NCI-H2196 treated with DMSO at 0.1 percent for 48 hours (cell line): ENCODE measurements around the gene DSCAML1.

Experiments used
- DNase-seq: peaks from one replicate; lab custom pipeline; 2025; ENCODE audit not compliant: unreplicated experiment; lab: John Stamatoyannopoulos, UW

DSCAML1 gene, protein sequence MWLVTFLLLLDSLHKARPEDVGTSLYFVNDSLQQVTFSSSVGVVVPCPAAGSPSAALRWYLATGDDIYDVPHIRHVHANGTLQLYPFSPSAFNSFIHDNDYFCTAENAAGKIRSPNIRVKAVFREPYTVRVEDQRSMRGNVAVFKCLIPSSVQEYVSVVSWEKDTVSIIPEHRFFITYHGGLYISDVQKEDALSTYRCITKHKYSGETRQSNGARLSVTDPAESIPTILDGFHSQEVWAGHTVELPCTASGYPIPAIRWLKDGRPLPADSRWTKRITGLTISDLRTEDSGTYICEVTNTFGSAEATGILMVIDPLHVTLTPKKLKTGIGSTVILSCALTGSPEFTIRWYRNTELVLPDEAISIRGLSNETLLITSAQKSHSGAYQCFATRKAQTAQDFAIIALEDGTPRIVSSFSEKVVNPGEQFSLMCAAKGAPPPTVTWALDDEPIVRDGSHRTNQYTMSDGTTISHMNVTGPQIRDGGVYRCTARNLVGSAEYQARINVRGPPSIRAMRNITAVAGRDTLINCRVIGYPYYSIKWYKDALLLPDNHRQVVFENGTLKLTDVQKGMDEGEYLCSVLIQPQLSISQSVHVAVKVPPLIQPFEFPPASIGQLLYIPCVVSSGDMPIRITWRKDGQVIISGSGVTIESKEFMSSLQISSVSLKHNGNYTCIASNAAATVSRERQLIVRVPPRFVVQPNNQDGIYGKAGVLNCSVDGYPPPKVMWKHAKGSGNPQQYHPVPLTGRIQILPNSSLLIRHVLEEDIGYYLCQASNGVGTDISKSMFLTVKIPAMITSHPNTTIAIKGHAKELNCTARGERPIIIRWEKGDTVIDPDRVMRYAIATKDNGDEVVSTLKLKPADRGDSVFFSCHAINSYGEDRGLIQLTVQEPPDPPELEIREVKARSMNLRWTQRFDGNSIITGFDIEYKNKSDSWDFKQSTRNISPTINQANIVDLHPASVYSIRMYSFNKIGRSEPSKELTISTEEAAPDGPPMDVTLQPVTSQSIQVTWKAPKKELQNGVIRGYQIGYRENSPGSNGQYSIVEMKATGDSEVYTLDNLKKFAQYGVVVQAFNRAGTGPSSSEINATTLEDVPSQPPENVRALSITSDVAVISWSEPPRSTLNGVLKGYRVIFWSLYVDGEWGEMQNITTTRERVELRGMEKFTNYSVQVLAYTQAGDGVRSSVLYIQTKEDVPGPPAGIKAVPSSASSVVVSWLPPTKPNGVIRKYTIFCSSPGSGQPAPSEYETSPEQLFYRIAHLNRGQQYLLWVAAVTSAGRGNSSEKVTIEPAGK (N-terminal part only)

DNA sequence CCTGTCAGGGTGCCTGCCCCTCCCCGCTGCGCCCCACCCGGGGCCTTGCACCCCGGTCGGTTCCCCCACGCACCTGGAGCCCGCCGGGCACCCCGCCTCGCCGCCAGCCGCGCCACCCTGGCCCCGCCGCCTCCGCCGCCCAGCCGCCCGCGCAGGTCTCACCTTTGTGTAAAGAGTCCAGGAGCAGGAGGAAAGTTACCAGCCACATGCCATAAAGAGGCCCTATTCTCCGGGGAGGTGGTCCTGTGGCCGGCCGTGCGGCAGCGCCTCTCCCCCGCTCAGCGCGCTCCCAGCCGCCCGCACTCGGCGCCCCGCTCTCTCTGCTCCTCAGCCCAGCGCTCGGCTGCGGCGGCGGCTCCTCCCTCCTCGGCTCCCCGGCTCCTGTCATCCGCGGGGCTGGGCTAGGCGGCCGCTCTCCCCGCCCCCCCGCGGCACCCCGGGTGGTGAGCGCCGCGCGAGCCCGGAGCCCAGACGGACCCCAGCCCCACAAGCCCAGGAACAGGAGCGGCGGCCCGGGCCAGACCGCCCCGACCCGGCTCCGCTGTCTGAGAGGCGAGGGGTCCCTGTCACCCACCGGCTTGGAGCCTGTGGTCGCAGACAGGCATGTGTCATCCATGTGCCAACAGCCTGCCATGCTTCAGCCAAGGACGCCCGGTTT lies at the start of gene DSCAML1:
Gene DSCAML1 (minus strand): TSS at position 345 of the 658 bp plus-strand sequence. CDS start 137 bp downstream, at position 208.
- no peak for DNase-seq

DNA sequence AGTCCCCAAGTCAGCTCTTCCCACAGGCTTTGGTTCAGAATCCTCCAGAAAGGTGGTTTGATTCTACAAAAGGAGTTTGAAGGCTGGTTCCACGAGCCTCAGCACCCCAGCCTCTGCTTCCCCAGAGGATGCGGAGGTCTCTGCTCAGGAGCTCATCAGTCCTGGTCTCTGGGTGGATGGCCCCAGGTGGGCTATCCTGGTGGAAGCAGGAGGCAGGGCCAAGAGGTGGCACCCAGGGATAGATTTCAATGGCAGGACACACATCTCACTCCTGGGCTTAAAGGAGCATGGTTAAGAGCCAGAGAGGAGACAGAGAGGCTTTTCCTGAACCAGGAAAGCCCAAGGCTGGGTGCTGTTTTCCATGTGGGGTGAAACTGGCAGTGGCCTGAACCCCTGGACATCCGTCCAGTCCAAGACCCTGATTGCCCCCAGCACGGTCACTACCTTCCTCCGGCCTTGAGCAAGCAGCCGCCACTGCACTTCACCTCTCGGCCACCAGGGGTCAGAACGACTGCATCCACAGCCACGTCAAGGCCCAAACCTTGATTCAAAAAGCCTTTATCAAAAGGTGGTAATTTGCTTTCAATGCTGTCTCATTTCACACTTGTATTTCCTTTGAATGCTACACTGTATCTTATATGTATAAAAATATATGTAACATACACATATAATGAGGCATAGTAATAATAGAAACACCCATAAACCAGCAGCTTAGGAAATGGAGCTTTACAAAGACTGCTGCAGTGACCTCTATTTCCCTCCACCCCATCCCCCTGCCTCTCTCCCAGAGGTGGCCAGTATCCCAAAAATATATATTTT lies 46.9 kb upstream of the DSCAML1 start:
- DNase-seq = peak; percentile 38

DNA sequence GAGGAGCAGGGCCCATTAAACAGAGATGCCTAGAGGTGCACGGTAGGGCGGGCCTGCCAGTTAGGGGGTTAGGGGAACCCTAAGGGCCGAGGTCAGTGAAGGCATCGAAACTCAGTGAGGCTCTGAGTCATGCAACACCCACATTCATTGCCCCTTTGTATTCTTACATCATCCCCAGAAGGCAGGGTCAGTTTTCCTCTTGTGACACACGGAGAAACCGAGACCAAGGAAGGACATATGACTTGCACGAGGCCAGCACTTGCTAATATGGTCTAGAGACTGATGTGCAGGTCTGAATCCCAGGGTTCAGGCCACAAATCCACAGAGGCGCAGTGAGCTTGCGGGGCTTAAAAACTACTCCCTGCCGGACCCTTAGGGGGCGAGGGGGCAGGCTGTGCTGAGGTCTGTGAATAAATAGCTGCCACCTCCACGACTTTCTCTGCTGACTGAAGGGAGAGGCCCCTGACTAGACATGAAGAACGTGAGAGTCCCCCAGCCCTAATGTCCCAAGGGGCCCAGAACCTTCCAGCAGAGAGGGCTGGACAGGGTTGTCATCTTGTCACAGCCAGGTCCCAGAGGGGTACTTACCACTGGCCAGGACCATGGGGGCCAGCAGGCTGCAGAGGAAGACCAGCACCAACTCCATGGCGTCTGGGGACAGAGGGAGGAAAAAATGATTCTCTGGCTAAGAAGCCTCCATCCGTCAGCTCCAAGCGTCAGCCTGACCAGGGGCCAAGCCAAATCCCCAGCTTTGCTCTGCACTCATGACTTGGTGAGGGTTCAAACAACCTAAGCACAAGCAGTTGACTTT lies 45.3 kb upstream of the DSCAML1 start:
- no peak for DNase-seq

DNA sequence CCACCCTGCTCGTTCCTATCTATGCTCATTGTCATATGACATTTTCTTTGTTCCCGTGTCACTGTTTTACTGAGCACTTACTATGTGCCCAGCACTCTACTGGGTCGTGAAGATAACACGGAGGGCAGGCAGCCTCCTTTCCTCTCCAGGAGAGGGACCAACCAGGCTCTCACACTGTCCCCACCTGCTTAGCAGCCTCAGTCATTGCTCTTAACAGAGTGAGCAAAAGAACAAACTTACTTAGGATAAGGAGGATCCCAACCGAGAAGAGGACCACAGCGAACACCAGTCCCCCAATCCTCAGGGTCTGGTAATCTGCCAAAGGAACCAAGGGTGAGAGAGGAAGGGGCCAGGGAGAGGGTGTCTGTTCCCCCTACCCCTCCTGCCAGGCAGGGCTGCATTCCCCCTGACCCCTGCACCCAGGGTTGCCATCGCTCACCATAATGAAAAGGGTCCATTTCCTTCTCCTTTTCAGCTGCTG lies 44.6 kb upstream of the DSCAML1 start:
- no peak for DNase-seq

DNA sequence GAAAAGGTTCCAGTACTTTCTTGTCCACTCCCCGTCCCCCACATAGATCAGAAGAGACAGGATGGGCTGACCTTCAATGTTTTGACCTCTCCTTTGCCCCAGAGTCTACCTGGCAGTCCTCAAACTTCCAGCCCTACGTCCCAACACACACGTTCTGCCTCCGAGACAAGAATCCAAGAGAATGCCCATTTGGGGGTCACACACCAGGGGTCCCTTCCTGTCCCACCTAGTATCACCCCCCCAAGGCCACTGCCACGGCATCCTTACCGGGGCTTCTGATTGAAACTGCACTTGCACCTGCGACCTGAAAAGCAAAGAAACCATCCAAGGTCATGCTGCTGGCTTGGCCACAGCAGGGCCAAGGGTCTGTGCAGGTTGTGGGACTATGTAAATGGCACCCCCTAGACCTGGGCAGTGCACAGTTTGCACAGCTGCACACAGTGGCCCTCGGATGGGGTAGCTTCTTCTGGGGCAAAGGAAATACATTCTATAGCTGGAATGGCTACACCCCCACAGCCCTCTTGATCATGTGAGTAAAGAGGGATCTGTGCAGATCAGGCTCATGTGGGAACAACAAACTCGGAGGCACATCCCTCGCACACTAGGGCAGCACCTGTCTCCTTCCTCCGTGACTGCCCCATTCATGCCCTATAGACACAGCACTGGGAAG lies 44.0 kb upstream of the DSCAML1 start:
- DNase-seq = no peak

DNA sequence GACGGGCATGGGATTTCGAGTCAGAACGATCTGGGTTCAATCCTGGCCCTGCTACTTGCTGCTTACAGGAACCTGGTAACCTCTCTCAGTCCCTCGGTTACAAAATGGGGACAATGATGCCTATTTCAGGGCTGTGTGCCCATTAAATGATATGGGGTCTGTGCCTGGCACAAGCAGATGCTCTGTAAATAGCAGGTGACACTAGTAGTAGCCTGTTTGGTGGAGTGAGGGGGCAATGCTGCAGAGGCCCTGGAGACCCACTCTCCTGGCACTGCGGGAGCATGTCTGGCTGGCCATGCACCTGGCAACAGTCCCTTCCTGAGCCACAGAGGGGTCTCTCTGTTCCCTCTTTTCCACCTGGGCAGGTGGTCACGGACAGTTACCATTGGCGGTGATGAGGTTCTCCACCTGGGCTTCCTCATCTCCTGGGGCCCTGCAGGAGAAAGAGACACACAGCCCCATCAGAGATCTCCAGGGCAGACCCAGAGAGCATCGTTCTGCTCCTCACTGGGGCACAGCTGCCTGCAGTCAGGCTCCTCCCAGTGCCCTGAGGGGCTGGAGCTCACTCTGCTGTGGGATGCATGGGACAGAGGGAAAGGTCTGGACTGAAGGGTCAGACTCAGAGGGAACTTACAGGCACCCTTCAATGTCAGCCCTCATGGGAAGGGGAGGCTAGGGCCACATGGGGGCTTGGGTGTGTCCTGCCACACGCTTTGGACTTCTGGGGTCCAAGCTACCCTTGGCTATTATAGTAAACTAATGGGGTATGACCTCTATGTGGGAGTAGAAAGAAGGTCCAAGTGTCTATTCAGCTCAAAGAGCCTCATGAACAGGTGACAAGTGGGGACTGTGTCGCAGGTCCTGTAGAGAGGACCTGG lies 43.2 kb upstream of the DSCAML1 start:
- DNase-seq = no peak

DNA sequence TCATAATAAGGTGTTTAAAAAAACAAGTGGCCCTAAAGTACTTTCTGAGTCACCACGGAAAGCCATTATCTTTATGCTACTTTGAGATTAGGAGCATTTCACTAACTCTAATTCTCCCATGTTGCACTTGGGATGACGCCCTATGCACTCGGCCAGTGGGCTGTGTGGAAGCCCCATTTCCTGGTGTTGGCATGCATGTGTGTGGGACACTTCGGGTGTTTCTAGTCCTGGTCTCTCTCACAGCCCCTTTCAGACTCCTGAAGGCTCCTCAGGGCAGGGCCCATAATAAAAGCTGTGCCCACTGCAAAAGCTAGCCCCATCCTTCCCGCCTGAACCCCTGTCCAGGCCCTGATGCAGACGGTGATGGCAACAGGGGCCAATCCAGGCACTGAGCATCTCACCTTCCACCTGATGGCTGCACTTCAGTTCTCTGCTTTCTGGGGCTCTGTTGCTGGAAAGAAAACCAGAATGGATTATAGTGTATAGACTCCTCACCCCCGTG lies 42.4 kb upstream of the DSCAML1 start:
- no peak for DNase-seq

DNA sequence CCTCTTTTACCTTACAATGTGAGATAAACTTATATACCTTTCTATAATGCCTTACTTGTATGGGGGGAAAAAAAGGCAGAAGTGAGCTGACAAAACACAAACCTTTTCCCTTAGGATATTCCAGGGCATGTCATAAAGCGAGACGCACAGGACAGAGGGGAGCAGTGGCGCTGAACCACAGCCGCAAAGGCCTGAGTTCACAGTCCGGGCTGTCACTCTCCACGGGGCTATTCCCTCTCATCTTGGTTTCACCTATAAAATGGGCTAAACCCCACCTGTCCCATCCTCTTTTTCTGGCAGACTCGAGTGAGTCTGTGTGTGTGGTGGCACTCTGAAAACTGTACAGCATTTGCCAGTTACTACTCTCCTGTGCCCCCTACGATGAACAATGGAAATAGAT lies 41.9 kb upstream of the DSCAML1 start:
- DNase-seq = no peak

DNA sequence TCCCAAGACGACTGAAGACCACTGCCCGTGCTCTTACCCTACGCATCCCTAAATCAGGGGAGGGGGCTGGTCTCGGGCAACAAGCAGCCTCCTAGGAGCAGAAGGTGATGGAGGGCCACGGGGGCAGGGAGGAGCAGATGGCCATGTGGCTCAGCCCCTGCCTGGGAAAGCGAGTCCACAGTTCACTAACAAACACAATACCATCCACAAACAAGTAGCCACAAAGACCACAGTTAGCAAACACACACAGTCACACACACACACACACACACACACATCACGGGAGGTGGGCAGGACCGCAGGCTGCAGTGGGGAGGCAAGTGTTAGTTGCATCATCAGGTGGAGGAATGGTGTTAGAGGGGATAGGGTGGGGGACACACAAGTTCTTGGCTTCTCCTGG lies 40.8 kb upstream of the DSCAML1 start:
- DNase-seq = no peak

DNA sequence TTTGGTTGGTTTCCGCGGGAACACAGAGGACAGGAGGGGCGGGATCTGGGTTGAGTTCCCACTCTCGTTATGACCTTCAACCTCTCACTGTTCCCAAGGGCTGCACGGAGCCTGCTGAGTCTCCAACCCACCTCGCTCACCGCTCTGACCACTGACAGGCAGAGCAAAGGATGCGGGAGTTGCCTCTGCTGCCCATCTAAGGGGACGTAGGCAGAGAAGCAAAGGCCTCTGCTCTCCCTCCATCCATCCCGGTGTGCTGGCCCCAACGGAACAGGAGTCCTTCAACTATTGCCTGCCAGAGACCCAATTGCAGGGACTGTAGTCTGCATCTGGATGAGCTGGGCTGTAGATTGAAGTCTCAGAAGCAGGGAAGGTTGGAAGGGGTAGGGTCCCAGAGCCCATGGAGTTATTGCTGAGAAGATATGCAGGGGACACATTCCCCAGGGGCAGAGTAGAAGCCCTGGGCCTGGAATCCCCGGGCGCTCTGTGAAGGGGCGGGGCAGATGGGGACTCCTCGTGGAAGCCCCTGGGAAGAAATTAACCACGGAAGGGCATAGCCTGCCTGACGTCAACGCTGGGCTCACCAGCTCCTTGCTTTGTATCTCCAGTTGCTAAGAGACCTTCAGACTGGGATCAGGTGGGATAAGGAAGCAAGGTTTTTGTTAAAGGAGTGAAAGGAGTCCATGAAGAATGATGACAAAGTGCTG lies 40.2 kb upstream of the DSCAML1 start:
- no peak for DNase-seq

DNA sequence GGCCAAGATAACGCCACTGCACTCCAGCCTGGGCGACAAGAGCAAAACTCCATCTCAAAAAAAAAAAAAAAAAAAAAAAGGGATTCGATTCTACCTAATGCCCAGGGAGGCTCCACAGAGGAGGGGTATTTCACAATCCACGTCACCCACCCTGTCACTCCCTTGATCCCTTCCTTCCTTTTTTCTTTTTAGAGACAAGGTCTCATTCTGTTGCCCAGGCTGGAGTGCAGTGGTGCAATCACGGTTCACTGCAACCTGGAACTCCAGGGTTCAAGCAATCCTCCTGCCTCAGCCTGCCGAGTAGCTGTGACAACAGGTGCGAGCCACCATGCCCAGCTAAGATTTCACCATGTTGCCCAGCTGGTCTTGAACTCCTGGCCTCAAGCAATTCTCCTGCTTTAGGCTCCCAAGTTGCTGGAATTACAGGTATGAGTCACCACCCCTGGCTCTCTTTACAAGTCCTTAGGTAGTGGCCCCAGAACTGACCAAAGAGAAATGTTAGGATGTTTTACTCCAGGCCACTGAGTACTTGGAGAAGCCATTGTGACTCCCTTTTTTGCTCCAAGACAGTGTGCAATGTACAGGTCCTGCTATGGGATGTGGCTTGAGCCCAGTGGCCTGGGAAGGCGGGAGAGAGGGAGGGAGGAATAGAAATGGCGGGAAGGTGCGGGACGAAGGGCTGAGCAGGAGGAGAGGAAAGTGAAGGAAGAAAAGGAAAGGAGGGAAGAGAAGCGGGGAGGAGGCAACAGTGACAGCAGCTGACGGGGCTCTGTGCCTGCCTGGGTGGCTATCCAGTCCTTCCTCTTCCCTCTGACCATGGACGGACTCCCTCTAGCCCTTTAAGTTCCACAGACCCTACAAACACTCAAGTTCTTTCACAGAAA lies 39.3 kb upstream of the DSCAML1 start:
- DNase-seq = no peak

DNA sequence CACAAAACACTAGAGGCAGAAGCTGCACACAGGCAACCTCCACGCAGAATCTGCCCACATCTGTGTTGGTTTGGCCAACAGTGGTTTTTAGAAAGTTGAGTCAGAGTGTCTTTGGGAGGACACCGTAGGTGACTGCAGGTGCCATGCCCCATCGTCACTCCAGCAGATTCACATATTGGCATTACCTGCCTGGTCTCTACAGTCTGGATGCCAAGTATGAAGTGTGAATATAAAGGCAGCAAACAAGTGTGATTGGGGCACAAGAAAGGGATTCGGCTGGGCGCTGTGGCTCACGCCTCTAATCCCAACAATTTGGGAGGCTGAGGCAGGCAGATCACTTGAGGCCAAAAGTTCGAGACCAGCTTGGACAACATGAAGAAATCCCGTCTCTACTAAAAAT lies 38.6 kb upstream of the DSCAML1 start:
- DNase-seq = no peak

DNA sequence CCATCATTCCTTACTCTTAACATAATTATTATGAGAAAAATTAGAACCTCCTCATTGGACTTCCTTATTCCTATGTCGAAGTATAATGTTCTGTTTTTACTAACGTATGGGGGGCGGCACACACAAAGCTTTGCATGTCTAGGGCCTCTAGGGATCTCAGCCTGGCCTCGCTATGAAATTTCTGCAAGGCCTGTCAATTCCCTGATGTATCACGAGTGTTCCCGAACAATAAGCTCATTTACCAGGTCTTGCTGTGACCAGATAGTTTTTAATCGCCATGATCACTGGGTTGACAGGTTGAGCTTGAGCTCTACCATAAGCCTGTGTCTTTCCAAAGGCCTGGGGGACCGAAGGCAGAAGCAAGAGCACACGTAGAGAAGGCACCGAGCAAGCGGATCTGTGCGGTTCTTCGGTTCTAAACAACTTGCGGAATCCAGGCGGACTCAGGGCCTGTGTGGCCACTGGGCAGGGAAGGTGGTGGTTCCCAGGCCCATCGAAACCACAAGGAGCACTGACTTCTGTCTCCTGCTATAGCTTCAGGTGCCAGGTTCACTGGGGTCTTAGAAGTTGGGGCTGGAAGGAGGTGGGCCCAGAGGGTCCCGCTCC lies 37.9 kb upstream of the DSCAML1 start:
- DNase-seq = no peak

DNA sequence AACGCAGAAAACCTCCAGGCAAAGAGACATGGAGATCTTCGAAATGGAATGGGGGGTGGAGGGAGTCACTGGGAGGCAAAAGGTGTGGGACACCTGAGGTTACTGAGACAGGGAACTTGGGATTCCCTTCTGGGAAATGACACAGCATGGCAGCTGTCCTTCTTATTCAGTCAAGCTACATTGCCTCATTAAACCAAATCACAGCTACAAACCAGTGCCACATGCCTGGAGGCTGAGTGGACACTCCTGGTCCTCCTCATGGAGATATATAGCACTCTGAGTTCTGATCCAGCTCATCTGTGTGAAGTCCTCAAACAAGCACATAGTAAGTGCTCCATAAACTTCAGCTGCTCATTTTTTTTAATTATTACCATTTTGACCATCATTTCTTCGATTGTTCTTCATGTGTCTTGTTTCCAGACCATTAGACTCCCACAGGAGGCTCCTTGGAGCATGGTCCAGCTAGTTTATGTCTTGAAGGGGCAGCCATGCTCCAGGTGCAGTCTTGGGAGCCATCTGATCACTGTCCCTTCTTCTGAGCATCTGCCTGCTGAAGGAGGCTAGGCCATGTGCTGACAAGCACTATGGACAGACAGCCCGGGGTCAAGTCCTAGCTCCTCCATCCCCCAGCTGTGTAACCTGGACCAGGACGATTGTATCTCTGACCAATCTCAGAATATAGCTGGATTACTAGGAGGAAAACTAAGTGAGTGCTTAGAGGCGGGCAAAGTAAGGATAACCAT lies 37.2 kb upstream of the DSCAML1 start:
- DNase-seq = no peak
